Measurements from ENCODE around the gene ZNG1B.
"Not testable (repeated sequence)": the region's sequence is repeated elsewhere in the genome, so short reads cannot be mapped to it uniquely, and the experiment has no call there.

The ZNG1B gene

DNA sequence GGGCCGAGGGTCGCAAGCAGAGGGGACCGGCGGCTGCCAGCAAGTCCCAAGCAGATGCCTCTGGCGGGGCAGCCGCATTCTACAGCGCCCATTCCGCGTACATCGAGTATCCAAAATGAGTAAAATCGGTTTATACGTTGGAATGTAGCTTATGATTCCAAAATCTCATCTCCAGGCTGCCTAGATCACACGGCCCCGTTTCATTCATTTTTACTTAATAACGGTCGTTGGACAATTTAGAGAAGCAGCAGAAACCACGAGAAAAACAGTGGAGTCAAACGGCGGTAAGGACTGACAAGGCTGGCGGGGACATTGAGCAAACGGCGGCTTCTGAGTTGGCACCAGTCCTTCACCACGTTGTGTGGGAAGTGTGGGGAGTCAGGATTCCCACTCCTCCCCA lies 66.6 kb downstream of the ZNG1B start:
- DNase-seq: not testable (repeated sequence)

DNA sequence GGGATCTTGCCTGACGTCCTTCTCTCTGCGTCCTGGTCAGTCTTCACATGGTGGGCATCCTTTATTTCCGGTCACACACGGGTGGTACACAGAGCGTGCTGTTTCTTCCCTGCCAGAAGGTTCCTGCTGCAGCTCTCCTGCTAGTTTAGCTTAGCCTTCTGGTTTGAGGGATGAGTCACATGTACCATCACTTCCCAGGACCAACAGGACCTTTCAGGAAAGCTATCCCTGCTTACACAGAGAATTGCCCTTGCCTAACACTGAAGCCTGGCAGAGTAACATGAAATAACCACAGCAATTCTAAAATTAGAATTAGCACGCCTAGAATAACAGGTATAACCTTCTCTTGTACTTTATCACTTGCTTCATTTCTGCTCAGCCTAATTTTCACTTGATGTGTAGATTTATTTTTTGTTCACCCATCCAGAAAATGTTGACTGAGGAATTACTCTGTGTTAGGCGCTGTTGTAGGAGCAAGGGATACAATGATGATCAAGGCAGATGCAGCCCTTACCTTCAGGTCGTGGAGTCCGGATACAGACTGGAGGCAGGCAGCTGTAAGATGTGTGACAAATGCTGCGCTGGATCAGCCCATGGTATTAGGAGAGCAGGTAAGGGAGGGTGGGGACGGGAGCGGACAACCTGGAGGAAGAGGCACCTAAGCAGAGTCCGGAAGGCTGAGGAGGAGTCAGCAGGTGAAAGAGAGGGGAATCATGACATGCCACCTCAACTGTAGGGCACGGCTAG lies 70.1 kb downstream of the ZNG1B start:
- not testable (repeated sequence) for DNase-seq

DNA sequence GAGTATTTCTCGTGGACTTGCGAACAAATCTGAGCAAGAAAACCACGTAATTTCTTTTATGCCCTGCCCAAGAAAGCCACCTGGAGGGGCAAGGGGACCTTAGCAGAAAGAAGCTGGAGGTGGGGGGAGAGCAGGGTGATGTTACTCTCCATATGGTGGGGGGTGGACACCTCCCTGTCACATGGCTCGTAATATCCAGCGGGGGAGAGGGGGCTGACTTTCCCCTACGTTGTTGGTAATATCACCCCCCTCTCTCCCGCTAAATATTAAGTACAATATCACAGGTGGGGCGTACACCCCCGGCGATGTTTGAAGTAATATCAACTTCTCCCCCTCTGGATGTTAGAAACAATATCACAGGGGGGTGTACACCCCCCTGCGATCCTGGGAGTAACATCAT lies 70.7 kb downstream of the ZNG1B start:
- DNase-seq: not testable (repeated sequence)

DNA sequence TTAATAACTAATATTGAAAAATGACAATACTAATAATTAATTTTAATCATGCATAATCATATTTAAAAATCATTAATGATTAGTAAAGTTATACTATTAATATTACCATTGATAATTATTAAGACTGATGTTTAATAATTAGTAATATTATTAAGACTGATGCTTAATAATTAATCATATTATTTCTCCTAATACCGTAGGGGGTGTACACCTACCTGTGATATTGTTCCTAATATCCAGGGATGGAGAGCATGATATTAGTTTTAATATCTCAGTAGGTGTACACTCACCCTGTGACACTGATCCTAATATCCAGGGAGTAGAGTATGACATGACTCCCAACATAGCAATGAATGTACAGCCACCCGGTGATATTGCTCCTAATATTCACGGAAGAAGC lies 73.4 kb downstream of the ZNG1B start:
- DNase-seq: not testable (repeated sequence)

DNA sequence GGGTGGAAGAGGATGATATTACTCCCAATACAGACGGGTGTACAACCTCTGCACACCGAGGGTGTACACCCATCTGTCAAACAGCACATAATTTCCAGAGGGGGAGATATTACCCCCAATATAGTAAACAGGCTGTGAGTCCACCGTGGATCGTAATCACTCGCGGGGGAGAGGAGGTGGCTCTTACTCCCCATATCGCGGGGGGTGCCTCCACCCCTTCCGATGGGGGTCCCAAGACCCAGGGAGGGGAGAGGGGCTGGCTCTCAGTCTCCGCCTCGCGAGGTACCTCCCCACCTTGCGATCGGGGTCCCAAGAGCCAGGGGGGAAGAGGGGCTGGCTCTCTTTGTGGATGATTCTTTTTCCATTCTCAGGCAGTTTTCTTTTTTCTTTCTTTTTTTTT lies 74.4 kb downstream of the ZNG1B start:
- not testable (repeated sequence) for DNase-seq

DNA sequence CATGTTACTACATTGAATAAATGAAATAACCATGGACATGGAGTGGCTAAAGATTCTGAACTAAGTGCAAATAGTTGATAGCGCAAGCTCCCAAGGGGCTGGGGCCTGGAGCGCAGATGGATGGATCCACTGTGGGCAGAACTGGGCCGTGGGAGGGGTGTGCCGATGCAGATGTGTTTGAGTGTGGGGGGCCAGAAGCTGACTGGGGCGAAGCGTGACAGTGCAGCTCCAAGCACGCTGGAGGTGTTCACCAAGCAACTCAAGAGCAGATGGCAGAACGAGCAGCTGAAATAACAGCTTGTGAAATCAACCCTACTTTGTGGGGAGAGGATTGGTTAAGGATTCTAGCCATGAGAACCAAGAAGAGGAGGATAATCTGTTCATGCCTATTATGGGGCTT lies 78.0 kb downstream of the ZNG1B start:
- not testable (repeated sequence) for DNase-seq

DNA sequence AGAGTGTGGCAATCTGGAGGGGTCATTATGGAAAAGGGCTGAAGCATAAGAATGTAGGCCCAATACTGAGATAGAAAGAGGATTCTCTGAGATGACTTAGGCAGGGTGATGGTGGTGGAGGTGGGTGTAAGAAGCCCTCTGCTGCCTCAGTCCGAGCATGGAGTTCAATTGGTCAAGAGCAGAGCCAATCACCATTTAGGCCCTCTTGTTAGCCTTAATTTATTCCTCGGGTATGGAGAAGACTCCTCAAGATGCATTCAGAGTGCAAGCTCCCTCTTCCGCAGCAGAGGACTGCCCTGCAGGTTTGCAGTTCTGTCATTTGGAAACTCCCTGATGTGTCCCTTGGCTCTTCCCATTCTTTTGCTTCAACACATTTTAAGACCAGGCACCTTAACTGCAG lies 78.5 kb downstream of the ZNG1B start:
- not testable (repeated sequence) for DNase-seq

DNA sequence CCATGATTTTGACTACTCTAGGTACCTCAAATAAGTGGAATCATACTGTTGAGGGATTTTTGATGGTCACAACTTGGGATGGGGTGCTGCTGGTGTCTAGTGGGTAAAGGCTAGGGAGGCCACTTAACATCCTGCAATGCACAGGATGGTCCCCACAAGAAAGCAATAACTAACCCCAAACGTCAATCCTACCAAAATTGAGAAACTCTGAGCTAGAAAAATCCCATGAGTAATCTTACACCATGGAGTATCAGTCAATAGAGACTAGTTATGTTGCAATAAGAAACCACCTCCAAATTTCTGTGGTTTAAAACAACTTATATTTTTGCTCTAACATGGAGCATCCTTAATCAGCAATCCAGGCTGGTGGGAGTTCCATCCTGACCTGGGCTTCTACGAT lies 79.5 kb downstream of the ZNG1B start:
- DNase-seq: not testable (repeated sequence)

DNA sequence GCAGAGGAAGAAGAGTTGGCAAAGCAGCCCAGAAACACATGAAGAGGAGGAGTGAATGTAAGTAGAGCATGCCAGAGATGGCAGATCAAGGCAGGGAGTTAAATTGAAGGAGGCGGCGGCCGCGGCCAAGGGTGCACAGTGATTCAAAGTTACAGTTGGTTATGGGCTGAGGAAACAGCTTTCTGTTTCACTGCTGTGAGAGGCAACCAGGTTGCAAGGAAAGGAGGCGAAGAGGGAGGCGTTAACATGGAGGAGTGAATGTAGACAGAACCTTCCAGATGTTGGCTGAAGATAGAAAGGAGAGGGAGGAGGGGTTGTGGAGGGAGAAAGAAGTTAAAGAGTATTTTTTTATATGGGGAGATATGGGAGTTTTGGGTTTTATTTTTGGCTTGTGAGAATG lies 83.3 kb downstream of the ZNG1B start:
- DNase-seq: not testable (repeated sequence)

DNA sequence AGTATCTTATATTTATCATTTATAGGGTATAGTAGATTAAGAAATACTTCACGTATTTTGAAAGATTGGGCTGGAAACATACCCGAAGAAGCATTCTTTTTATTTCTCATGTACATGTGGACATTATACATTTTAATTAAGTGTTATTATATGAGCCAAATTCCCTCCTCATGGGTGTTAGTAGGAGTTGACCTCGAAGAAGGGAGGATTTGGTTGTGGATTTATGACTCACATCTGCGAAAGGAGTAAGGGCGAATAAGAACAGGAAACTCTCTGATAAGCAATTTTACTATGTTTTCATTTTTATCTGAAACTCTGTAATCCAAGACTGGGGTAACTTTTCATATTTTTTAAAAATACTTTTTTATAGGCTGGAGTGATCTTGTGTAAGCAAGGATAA lies 84.0 kb downstream of the ZNG1B start:
- DNase-seq: not testable (repeated sequence)

DNA sequence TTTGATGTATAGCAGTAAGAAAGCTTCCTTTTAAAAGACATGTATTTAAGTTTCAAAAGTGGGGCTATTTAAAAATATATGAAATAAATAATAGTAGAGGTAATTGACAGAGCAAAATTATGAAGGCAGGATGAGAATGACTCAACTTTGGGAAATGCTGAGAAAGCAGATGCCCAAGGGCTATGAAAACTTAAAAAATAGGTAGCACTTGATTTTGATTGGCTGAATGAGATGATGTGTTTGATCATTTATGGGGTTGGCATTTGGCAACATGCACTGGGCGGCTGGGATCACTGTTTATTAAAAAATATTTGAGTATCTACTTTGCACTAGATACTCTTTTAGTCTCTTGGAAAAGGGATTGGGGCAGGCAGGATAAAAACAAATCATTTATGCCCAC lies 87.5 kb downstream of the ZNG1B start:
- not testable (repeated sequence) for DNase-seq

DNA sequence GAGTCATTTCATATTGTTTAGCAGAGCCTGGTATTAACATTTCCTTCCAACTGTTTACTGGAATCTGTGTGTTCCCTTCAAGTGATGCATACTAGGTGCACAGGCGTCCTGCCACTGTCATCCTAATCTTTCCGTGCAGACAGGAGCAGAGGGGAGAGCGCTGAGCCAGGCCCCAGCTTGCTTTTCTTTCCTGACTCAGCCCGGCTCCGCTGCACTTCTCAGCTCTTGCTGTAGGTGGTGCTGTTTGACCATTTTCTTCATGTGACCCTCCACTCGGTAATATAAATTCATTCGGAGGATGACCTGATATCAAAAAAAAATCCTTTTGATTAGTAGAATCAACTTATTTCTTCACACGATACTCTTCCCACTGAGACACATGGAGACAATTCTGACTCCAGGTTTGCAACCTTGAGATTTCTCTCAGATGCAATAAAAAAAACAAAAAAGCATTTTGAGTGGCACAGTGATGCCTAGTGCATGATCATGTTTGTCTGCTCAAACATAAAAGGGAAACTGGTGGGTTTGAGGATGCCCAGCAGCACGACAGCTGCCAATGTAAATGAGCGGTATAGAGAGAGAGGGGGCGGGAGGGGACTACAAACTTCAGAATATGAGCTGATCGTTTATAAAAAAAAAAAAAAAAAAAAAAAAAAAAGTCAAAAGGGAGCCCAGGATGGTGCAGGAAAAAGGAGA lies 90.0 kb downstream of the ZNG1B start:
- not testable (repeated sequence) for DNase-seq

DNA sequence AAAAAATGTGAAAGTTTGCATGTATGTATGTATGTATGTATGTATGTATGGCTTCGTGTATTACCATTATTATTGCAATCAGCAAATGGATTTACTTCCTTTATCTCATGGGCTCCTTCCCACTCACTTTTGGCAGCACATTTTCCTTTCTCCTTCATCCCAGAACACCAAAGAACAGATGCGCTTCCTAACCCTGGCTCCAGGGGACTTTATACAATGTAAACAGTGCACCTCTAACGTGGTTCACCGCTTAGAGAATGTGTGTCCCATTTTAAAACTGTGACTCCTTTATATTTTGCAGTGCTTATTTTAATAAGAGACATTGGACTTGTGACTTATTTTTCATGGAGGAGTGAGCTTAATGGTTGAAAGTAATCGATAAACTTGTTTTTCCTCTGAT lies 90.6 kb downstream of the ZNG1B start:
- DNase-seq: not testable (repeated sequence)

DNA sequence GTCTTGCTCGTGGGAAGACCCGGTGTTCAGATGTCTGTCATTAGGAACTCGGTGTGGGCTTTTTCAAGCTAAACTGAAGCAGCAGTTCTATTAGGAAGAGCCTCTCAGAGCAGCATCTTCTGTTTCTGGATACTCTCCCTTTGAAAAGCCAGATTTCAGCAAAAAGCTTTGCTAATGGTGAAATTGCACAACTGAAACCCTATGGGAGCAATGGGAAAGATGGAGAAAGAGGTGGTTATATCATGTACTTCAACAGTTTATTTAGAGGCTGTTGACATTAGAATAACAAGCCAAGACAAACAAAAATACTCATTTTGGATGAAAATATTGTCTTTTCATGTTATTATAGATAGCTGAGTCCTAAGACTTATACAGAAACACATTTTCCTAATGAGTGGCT lies 91.4 kb downstream of the ZNG1B start:
- not testable (repeated sequence) for DNase-seq

DNA sequence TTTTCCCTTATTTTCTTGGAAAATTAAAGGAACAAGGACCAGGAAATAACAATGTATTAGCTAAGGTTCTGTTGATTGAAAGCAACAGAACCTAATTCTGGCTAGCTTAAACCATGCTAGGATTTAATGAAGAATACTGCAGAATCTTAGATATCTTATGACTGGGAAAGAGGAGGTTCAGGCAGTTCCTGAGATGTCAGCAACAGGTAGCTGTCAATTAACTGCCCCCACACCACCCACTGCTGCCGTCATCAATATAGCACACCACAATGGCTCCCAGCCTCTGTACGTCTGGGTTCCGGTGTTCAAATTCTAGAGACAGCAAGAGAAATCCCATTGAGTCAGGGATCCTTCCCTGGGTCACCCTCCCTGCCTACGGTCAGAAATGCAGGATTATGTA lies 95.5 kb downstream of the ZNG1B start:
- not testable (repeated sequence) for DNase-seq

DNA sequence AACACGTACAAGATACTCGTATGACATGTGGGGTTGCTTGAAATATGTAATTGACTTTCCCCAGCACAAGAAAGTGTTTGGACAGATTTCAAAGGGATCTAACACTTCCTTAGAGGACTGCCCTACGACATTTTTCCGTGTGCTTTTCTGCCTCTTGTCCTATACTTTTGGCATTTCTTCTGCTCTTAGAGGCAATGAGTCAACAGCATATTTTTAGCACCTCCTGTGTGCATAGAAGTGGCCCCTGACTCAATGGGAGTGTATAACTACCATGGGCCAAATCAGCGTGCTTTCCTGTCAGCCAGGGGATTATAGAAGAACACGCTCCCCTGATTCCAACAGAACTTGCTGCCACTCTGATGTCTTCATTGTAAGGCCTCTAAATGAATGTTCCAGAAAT lies 99.1 kb downstream of the ZNG1B start:
- DNase-seq: not testable (repeated sequence)

DNA sequence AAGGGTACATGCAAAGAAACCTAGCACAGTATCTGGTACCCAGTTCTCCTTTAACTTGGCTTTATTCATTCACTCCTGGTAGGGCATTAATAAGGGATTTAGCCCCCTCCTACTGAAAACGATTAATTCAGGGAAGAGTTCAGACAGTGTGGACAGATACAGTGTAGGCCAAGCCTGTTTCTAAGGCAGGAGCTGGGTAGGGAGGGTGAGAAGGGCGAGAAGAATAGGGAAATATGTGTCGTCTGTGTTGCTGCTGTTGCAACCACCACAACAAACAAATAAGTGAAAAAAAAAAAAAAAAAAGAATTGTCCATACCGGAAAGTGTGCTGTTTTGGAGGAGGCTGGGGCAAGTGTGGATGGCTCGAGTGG lies 103.3 kb downstream of the ZNG1B start:
- DNase-seq: not testable (repeated sequence)

DNA sequence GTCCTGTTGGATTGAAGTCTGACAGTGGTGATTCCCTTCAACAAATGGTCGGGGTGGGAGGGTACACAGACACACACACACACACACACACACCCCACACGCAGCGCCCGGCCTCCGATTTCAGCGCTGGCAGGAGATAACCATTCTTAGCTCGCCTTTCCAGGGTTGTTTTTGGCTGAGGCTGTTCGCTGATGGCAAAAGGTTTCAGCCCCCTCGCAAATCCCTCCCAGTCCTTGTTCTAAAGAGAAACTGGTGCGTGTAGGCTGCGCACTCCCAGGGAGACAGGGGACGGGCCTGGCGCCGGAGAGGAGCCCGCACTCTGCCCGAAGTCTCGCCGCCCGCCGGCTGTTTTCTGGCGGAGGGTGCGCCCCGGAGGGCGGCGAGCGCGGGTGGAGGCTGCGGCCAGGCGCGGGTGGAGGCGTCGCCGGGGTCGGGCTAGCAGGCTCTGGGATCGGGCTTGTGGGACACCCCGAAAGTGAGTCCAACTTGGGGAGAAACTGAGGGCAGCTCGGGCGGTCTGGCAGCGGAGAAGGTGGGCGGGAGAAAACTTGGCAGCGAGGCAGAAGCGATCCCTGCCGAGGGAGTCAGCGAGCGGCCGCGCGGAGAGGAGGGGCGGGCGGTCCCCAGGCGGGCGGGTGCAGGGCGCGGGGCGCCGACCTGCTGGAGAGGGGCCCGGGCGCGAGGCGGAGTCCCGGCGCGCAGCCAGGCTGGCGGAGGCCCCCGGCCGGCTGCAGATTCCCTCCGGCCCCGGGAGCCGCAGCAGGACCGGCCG lies 103.9 kb downstream of the ZNG1B start:
- not testable (repeated sequence) for DNase-seq

DNA sequence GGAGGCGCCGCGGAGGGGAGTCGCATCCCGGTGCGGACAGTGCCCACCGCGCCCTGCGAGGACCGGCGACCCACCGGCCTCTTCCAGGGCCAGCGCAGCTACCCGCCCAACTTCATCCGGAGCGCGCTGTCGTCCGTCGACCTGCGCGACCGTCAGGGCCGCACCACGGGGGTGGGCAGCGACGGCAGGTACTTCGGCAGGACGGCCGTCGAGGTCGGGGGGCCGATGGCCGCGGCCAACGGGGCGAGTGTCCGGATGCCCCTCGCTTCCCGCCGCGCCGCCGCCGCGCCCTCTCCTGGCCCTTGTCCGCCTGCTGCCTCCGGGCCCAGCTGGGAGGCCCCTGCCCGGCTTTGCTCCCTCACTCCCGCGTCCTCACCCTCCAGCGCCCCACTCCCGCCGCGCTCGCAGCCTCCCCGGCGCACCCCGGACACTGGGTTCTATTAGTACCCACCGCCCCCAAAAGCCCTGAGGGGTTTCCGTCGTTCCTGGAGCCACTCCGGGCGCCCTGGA lies 104.5 kb downstream of the ZNG1B start:
- not testable (repeated sequence) for DNase-seq

DNA sequence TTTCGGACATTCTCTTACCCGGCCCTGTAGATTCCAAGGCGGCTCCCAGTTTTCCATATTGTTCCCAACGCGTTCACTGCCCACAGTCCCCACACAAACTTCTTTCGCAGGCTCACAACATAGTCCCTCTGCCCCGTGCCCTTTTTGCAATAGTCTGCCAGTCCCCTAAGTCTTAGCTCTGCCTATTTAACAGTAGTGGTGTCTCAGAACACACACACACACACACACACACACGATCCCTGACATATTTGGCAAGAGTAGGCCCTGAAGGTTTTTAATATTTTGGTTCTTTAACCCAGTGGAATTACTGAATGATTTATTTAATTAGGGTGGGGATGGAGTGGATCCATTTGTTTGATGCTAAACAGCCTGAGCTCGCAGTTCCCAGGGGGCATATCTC lies 105.0 kb downstream of the ZNG1B start:
- not testable (repeated sequence) for DNase-seq

Measured in midbrain (tissue), 1 donor.